Lower lobe of right lung (tissue), 2 donors: ENCODE measurements around the gene GALNT4. TPM values are rescaled to one million over a fixed set of nuclear protein-coding genes. Genes with fewer than 3 reads are reported as not detected.

Experiments used
- ATAC-seq, 2 donors: fragments of 200-7000 bp; cut with Tn5 transposase; one replicate each; pipeline ENCODE4 v1.9.1; 2020 to 2022; ENCODE audit warnings: mild to moderate bottlenecking in 2 of 2, moderate library complexity in 2 of 2
- DNase-seq: peaks from one replicate; pipeline ENCODE4 v3.0.0-alpha.2; 2020
- H3K27ac ChIP-seq: fragments of 200-600 bp; one replicate; pipeline ENCODE4 v1.8.0; 2022
- H3K27me3 ChIP-seq: fragments of 200-600 bp; one replicate; pipeline ENCODE4 v1.8.0; 2022; ENCODE audit warnings: low read depth
- H3K36me3 ChIP-seq: fragments of 200-600 bp; one replicate; pipeline ENCODE4 v1.8.0; 2022; ENCODE audit warnings: mild to moderate bottlenecking
- H3K4me1 ChIP-seq: fragments of 200-600 bp; one replicate; pipeline ENCODE4 v1.8.0; 2022
- H3K4me3 ChIP-seq: fragments of 200-600 bp; one replicate; pipeline ENCODE4 v1.8.0; 2022; ENCODE audit warnings: mild to moderate bottlenecking
- H3K9me3 ChIP-seq: fragments of 200-600 bp; one replicate; pipeline ENCODE4 v1.8.0; 2022
- CTCF ChIP-seq: fragments of 200-600 bp; IDR thresholded peaks from one replicate; pipeline ENCODE4 v1.8.0; 2022; ENCODE audit warnings: antibody characterized with exemption, mild to moderate bottlenecking
- intact Hi-C: fragments of 100-400 bp; cut with DNase I; formaldehyde crosslinking; loops from one replicate; pipeline ENCODE4 v1.11.0; 2022
- total RNA-seq: library from RNA; stranded (reverse); fragmentation: NEBNext Ultra II Directional; extraction: Animal tissue kit (Norgen Biotek cat#: 25700); gene quantifications from one replicate; pipeline ENCODE4 v1.2.1, GENCODE V29; 2021
- donor health status: DM: no; HTN: yes; CAD: no; lungs with severe emphysema.

Gene GALNT4
- total RNA-seq, 1 donor from 2014 or later, result 9.6 TPM

DNA sequence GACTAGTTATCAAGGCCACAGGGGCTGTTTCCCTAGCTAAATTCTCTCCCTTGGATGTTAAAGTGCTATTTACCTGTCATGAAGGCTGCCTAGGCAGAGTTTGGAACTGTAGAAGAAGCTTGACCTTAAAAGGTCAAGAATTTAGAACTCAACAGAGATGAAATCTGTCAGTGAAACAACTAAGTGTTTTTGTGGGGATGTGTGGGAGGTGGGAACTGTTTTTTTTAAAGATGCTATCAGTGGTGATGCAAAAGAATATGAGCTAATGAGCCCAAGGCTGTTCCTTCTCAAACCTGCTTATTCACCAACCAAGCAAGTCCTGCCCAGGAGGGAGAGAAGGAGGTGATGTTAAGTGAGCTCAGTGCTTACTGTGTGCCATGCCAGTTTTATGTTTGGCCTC lies 42.0 kb upstream of the GALNT4 start:
- ATAC-seq, result no peak
- Histone ChIP-seq H3K36me3 (no peaks in the 10 kb centered on the region), H3K4me1 (peaks cover 7% of the 10 kb centered on the region), H3K4me3 (no peak overlapping the region), H3K27me3 (no peaks in the 10 kb centered on the region), H3K9me3 (no peaks in the 10 kb centered on the region), H3K27ac (no peak overlapping the region)
- DNase-seq, result no peak
- TF ChIP-seq CTCF, result no peak
- intact Hi-C loops, result no loop called here

- no peak for TF ChIP-seq CTCF
- H3K4me1 ChIP-seq, result peaks cover 7% of the 10 kb centered on the region
- no peaks in the 10 kb centered on the region for H3K36me3 ChIP-seq
- no peak overlapping the region for H3K27ac ChIP-seq
- DNase-seq, result no peak
- no peaks in the 10 kb centered on the region for H3K9me3 ChIP-seq
- ATAC-seq, result no peak
- intact Hi-C loops, result no loop called here
- H3K4me3 ChIP-seq, result no peak overlapping the region
- no peaks in the 10 kb centered on the region for H3K27me3 ChIP-seq
Observed at GRCh38 chr12:89565002-89565401, 40.4 kb upstream of the GALNT4 start.

DNA sequence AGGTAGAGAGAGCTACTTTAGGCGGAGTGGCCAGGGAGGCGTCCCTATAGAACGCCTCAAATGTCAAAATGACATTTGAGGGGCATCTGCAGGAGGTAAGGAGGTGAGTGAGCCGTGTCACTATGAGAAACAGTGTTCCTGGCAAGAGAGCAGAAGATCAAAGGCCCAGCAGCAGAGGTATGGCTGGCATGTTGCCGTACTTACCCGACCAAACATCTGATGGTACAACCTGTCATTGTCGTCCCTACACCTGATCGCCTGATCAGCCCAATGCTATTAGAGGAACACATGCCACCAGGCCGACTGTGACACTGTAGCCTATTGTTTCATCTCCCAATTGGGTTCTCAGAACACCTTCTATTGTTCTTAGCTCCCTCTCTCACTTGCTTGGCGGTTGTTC lies 35.2 kb upstream of the GALNT4 start:
- no peaks in the 10 kb centered on the region for H3K4me1 ChIP-seq
- no peak for DNase-seq
- H3K4me3 ChIP-seq, result no peak overlapping the region
- no peak for ATAC-seq
- no peak for TF ChIP-seq CTCF
- H3K36me3 ChIP-seq, result no peaks in the 10 kb centered on the region
- no peaks in the 10 kb centered on the region for H3K27me3 ChIP-seq
- intact Hi-C loops, result no loop called here
- H3K9me3 ChIP-seq, result no peaks in the 10 kb centered on the region
- no peak overlapping the region for H3K27ac ChIP-seq

DNA sequence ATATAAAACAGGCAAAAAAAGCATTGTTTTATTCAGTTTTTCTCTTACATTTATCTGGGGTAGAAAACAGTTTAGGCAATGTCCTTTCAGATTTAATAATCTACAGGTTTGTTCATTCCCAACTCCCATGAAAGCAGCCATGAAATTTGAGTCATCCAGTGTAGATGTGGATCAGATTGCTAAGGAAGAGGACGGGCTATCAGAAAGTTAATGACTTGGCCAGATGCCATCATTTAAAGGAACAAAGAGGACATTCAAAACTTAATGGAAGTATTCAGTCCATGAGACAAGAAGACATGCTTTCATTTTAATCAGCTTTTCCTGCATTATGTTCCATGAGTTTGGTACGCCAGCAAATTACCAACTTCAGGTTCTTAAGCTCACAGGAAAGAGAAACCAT lies 32.4 kb upstream of the GALNT4 start:
- no peak overlapping the region for H3K27ac ChIP-seq
- intact Hi-C loops, result no loop called here
- no peaks in the 10 kb centered on the region for H3K9me3 ChIP-seq
- DNase-seq (no peak), ATAC-seq (no peak)
- no peak overlapping the region for H3K4me3 ChIP-seq
- no peaks in the 10 kb centered on the region for H3K4me1 ChIP-seq
- TF ChIP-seq CTCF, result no peak
- H3K36me3 ChIP-seq, result no peaks in the 10 kb centered on the region
- H3K27me3 ChIP-seq, result no peaks in the 10 kb centered on the region

- no peaks in the 10 kb centered on the region for H3K4me1 ChIP-seq
- DNase-seq (no peak), ATAC-seq (no peak)
- no peaks in the 10 kb centered on the region for H3K9me3 ChIP-seq
- H3K4me3 ChIP-seq, result no peak overlapping the region
- no peaks in the 10 kb centered on the region for H3K27me3 ChIP-seq
- TF ChIP-seq CTCF, result no peak
- H3K36me3 ChIP-seq, result no peaks in the 10 kb centered on the region
- intact Hi-C loops, result no loop called here
- no peak overlapping the region for H3K27ac ChIP-seq
Observed at GRCh38 chr12:89552376-89552775, 27.8 kb upstream of the GALNT4 start.

GRCh38 chr12:89551747-89552146 lies 27.2 kb upstream of the GALNT4 start:
- DNase-seq, result no peak
- intact Hi-C loops, result no loop called here

More at GRCh38 chr12:89551747-89552146, 27.2 kb upstream of the GALNT4 start:
- Histone ChIP-seq H3K27me3 (no peaks in the 10 kb centered on the region), H3K9me3 (no peaks in the 10 kb centered on the region), H3K4me1 (no peaks in the 10 kb centered on the region), H3K27ac (no peak overlapping the region), H3K4me3 (no peak overlapping the region), H3K36me3 (no peaks in the 10 kb centered on the region)
- no peak for TF ChIP-seq CTCF
- no peak for ATAC-seq
